Measurements from ENCODE around the gene RAB25. TPM values are rescaled to one million over a fixed set of nuclear protein-coding genes. Genes with fewer than 3 reads are reported as not detected.

The RAB25 gene
- total and polyA plus RNA-seq, 2 of the 13 experiments (the other 11 are each of a cell fraction or from before 2014, with no cell fraction given): 0.20 to 0.22 TPM

GRCh38 chr1:156114101-156114918 lies 53.4 kb downstream of the RAB25 start, which contains the start of gene LMNA (continued):
- TF ChIP-seq ZC3H4 (CRISPR knock-in tag; IDR thresholded peaks at IDR 0.05; ENCODE audit: borderline replicate concordance) (no peak), ZUFSP (CRISPR knock-in tag; IDR thresholded peaks at IDR 0.05; ENCODE audit: borderline replicate concordance) (no peak), SMYD3 (CRISPR knock-in tag; IDR thresholded peaks at IDR 0.05) (no peak), ZFP41 (CRISPR knock-in tag; IDR thresholded peaks at IDR 0.05; ENCODE audit: borderline replicate concordance) (no peak), ZBTB46 (CRISPR knock-in tag; IDR thresholded peaks at IDR 0.05; ENCODE audit: borderline replicate concordance) (no peak), FUBP1 (CRISPR knock-in tag; IDR thresholded peaks at IDR 0.05; ENCODE audit: borderline replicate concordance) (no peak), ZBTB14 (CRISPR knock-in tag; IDR thresholded peaks at IDR 0.05) (no peak), HNF4A (CRISPR knock-in tag; IDR thresholded peaks at IDR 0.05) (no peak), FLYWCH1 (CRISPR knock-in tag; IDR thresholded peaks at IDR 0.05) (no peak), ZFP36 (IDR thresholded peaks at IDR 0.05; ENCODE audit: borderline replicate concordance, low read depth, low read length, partially characterized antibody) (no peak)
- TF ChIP-seq, protein P1, sequence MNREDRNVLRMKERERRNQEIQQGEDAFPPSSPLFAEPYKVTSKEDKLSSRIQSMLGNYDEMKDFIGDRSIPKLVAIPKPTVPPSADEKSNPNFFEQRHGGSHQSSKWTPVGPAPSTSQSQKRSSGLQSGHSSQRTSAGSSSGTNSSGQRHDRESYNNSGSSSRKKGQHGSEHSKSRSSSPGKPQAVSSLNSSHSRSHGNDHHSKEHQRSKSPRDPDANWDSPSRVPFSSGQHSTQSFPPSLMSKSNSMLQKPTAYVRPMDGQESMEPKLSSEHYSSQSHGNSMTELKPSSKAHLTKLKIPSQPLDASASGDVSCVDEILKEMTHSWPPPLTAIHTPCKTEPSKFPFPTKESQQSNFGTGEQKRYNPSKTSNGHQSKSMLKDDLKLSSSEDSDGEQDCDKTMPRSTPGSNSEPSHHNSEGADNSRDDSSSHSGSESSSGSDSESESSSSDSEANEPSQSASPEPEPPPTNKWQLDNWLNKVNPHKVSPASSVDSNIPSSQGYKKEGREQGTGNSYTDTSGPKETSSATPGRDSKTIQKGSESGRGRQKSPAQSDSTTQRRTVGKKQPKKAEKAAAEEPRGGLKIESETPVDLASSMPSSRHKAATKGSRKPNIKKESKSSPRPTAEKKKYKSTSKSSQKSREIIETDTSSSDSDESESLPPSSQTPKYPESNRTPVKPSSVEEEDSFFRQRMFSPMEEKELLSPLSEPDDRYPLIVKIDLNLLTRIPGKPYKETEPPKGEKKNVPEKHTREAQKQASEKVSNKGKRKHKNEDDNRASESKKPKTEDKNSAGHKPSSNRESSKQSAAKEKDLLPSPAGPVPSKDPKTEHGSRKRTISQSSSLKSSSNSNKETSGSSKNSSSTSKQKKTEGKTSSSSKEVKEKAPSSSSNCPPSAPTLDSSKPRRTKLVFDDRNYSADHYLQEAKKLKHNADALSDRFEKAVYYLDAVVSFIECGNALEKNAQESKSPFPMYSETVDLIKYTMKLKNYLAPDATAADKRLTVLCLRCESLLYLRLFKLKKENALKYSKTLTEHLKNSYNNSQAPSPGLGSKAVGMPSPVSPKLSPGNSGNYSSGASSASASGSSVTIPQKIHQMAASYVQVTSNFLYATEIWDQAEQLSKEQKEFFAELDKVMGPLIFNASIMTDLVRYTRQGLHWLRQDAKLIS (CRISPR knock-in tag; IDR thresholded peaks at IDR 0.05): no peak; the same call in 1 of the 2 replicates
- TF ChIP-seq, protein P2, sequence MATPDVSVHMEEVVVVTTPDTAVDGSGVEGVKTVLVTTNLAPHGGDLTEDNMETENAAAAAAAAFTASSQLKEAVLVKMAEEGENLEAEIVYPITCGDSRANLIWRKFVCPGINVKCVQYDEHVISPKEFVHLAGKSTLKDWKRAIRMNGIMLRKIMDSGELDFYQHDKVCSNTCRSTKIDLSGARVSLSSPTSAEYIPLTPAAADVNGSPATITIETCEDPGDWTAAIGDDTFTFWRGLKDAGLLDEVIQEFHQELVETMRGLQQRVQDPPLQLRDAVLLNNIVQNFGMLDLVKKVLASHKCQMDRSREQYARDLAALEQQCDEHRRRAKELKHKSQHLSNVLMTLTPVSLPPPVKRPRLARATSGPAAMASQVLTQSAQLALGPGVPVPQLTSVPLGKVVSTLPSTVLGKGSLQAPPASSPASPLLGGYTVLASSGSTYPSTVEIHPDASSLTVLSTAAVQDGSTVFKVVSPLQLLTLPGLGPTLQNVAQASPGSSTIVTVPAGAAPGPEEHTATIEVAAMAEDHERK (CRISPR knock-in tag; IDR thresholded peaks at IDR 0.05; ENCODE audit: low read depth): no peak
- TF ChIP-seq, protein P3, sequence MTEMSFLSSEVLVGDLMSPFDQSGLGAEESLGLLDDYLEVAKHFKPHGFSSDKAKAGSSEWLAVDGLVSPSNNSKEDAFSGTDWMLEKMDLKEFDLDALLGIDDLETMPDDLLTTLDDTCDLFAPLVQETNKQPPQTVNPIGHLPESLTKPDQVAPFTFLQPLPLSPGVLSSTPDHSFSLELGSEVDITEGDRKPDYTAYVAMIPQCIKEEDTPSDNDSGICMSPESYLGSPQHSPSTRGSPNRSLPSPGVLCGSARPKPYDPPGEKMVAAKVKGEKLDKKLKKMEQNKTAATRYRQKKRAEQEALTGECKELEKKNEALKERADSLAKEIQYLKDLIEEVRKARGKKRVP (CRISPR knock-in tag; IDR thresholded peaks at IDR 0.05): no peak
